Measurements from ENCODE around the gene LEPR.
"Not testable (repeated sequence)": the region's sequence is repeated elsewhere in the genome, so short reads cannot be mapped to it uniquely, and the experiment has no call there.

DNA sequence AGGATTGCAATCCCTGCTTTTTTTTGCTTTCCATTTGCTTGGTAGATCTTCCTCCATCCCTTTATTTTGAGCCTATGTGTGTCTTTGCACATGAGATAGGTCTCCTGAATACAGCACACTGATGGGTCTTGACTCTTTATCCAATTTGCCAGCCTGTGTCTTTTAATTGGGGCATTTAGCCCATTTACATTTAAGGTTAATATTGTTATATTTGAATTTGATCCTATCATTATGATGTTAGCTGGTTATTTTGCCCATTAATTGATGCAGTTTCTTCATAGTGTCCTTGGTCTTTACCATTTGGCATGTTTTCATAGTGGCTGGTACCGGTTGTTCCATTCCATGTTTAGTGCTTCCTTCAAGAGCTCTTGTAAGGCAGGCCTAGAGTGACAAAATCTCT, 45.4 kb downstream of the LEPR start:
- TF ChIP-seq EZH2 (IDR thresholded peaks at IDR 0.05; ENCODE audit: borderline replicate concordance, low read depth, low read length, severe bottlenecking); POLR2A (IDR thresholded peaks at IDR 0.05; ENCODE audit: low read depth, low read length); POLR2AphosphoS5 (IDR thresholded peaks at IDR 0.05; ENCODE audit: insufficient read depth, low read depth, low read length); JUN (IDR thresholded peaks at IDR 0.05; ENCODE audit: borderline replicate concordance, insufficient read depth, insufficient read length, low read depth): not testable (repeated sequence)
- TF ChIP-seq, protein P1, sequence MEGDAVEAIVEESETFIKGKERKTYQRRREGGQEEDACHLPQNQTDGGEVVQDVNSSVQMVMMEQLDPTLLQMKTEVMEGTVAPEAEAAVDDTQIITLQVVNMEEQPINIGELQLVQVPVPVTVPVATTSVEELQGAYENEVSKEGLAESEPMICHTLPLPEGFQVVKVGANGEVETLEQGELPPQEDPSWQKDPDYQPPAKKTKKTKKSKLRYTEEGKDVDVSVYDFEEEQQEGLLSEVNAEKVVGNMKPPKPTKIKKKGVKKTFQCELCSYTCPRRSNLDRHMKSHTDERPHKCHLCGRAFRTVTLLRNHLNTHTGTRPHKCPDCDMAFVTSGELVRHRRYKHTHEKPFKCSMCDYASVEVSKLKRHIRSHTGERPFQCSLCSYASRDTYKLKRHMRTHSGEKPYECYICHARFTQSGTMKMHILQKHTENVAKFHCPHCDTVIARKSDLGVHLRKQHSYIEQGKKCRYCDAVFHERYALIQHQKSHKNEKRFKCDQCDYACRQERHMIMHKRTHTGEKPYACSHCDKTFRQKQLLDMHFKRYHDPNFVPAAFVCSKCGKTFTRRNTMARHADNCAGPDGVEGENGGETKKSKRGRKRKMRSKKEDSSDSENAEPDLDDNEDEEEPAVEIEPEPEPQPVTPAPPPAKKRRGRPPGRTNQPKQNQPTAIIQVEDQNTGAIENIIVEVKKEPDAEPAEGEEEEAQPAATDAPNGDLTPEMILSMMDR (IDR thresholded peaks at IDR 0.05; ENCODE audit: extremely low read depth in 1 of 2, insufficient read depth in 1 of 2, low read depth in 1 of 2, low read length in 2 of 2): not testable (repeated sequence)
- TF ChIP-seq, protein P2, sequence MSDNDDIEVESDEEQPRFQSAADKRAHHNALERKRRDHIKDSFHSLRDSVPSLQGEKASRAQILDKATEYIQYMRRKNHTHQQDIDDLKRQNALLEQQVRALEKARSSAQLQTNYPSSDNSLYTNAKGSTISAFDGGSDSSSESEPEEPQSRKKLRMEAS (IDR thresholded peaks at IDR 0.05; ENCODE audit: insufficient read depth, insufficient read length): not testable (repeated sequence)
